Measurements from ENCODE around the gene RNPC3. TPM values are rescaled to one million over a fixed set of nuclear protein-coding genes. Genes with fewer than 3 reads are reported as not detected.
A peak's percentile ranks its signal among the peaks of the same experiment; 100 is the strongest.

Gene RNPC3
- 10 to 100 TPM; 32.1 to 45.2 (median 44.7) TPM for polyA plus RNA-seq (ENCODE audit: insufficient read length in 3 of 3)

- peak; percentile 89 to 92 (median 90) for DNase-seq (ENCODE audit: low read depth in 3 of 3, low spot score in 2 of 3)
Measured at GRCh38 chr1:103525607-103526507, at the start of gene RNPC3. Gene RNPC3, plus strand, starts transcription at chr1:103525699. Its CDS starts 372 bp downstream, at chr1:103526071.

GRCh38 chr1:103477101-103477500 is 48.4 kb upstream of the RNPC3 start:
- no peak for DNase-seq (ENCODE audit: low read depth in 3 of 3, low spot score in 2 of 3)

- no peak for DNase-seq (ENCODE audit: low read depth in 3 of 3, low spot score in 2 of 3)
Measured at GRCh38 chr1:103489935-103490334, 35.6 kb upstream of the RNPC3 start.

GRCh38 chr1:103492003-103492625 is 33.4 kb upstream of the RNPC3 start:
- no peak for DNase-seq (ENCODE audit: low read depth in 3 of 3, low spot score in 2 of 3)

- DNase-seq (ENCODE audit: low read depth in 3 of 3, low spot score in 2 of 3): no peak
Measured at GRCh38 chr1:103496014-103496635, 29.4 kb upstream of the RNPC3 start.

- DNase-seq (ENCODE audit: low read depth in 3 of 3, low spot score in 2 of 3): no peak
Measured at GRCh38 chr1:103497404-103497803, 28.1 kb upstream of the RNPC3 start.

- no peak for DNase-seq (ENCODE audit: low read depth in 3 of 3, low spot score in 2 of 3)
Measured at GRCh38 chr1:103509250-103509649, 16.2 kb upstream of the RNPC3 start.

- no peak for DNase-seq (ENCODE audit: low read depth in 3 of 3, low spot score in 2 of 3)
Measured at GRCh38 chr1:103513711-103514110, 11.8 kb upstream of the RNPC3 start.

- no peak for DNase-seq (ENCODE audit: low read depth in 3 of 3, low spot score in 2 of 3)
Measured at GRCh38 chr1:103514920-103515503, 10.5 kb upstream of the RNPC3 start.

GRCh38 chr1:103516283-103516682 is 9.2 kb upstream of the RNPC3 start:
- no peak for DNase-seq (ENCODE audit: low read depth in 3 of 3, low spot score in 2 of 3)

- DNase-seq (ENCODE audit: low read depth in 3 of 3, low spot score in 2 of 3): no peak
Measured at GRCh38 chr1:103516693-103517092, 8.8 kb upstream of the RNPC3 start.

GRCh38 chr1:103517380-103518047 is 8.0 kb upstream of the RNPC3 start:
- no peak for DNase-seq (ENCODE audit: low read depth in 3 of 3, low spot score in 2 of 3)

GRCh38 chr1:103520822-103521221 is 4.7 kb upstream of the RNPC3 start:
- DNase-seq (ENCODE audit: low read depth in 3 of 3, low spot score in 2 of 3): no peak

GRCh38 chr1:103523346-103523745 is 2.2 kb upstream of the RNPC3 start:
- no peak for DNase-seq (ENCODE audit: low read depth in 3 of 3, low spot score in 2 of 3)

GRCh38 chr1:103525114-103525606 is 339 bp upstream of the RNPC3 start:
- DNase-seq (ENCODE audit: low read depth in 3 of 3, low spot score in 2 of 3): peak in 1 of 3 donors; percentile 33

GRCh38 chr1:103527331-103527730 is 1.8 kb downstream of the RNPC3 start:
- DNase-seq (ENCODE audit: low read depth in 3 of 3, low spot score in 2 of 3): no peak

- DNase-seq (ENCODE audit: low read depth in 3 of 3, low spot score in 2 of 3): no peak
Measured at GRCh38 chr1:103529746-103530145, 4.2 kb downstream of the RNPC3 start.

GRCh38 chr1:103538226-103538625 is 12.7 kb downstream of the RNPC3 start:
- no peak for DNase-seq (ENCODE audit: low read depth in 3 of 3, low spot score in 2 of 3)

- DNase-seq (ENCODE audit: low read depth in 3 of 3, low spot score in 2 of 3): no peak
Measured at GRCh38 chr1:103541431-103541830, 15.9 kb downstream of the RNPC3 start.

GRCh38 chr1:103546496-103546895 is 21.0 kb downstream of the RNPC3 start:
- DNase-seq (ENCODE audit: low read depth in 3 of 3, low spot score in 2 of 3): no peak
